ENCODE measurements around the gene IFIT3. TPM values are rescaled to one million over a fixed set of nuclear protein-coding genes. Genes with fewer than 3 reads are reported as not detected.

IFIT3 gene
- under 1 TPM in 1 of 2 donors, not detected in 1; 0.42 TPM for total RNA-seq
- 0.61 TPM for polyA plus RNA-seq (2013, experiment 1 of 2)
- polyA plus RNA-seq (2013, experiment 2 of 2) = 0.41 TPM
- long read RNA-seq, experiment 1 = 0 reads
- long read RNA-seq, experiment 2, partial matches to known transcripts = 0 of 1 reads
- long read RNA-seq, experiment 2, other reads (novel, unspliced or antisense) = 0 of 1 reads
- long read RNA-seq, experiment 3, partial matches to known transcripts = 0 of 2 reads
- long read RNA-seq, experiment 3, other reads (novel, unspliced or antisense) = 1 of 2 reads
- long read RNA-seq, experiment 4 = 0 reads

- H3K27me3 ChIP-seq (ENCODE audit: control insufficient read depth, insufficient read depth, low read length, poor library complexity, severe bottlenecking) = no peaks in the 10 kb centered on the region
- Mint-ChIP-seq H3K36me3 (ENCODE audit: low read depth) (no peaks in the 10 kb centered on the region), H3K27me3 (ENCODE audit: insufficient read depth) (no peaks in the 10 kb centered on the region), H3K4me1 (peaks cover 38% of the 10 kb centered on the region), H3K4me3 (no peak within 1 kb of the TSS), H3K9me3 (no peaks in the 10 kb centered on the region), H3K27ac (peak within 1 kb of the TSS; percentile 90)
- H3K9me3 ChIP-seq (ENCODE audit: control insufficient read depth, low read length) = no peaks in the 10 kb centered on the region
- no peak within 1 kb of the TSS for H3K9ac ChIP-seq (ENCODE audit: extremely low read depth, low read length, poor library complexity, severe bottlenecking)
- TF ChIP-seq, protein P1, sequence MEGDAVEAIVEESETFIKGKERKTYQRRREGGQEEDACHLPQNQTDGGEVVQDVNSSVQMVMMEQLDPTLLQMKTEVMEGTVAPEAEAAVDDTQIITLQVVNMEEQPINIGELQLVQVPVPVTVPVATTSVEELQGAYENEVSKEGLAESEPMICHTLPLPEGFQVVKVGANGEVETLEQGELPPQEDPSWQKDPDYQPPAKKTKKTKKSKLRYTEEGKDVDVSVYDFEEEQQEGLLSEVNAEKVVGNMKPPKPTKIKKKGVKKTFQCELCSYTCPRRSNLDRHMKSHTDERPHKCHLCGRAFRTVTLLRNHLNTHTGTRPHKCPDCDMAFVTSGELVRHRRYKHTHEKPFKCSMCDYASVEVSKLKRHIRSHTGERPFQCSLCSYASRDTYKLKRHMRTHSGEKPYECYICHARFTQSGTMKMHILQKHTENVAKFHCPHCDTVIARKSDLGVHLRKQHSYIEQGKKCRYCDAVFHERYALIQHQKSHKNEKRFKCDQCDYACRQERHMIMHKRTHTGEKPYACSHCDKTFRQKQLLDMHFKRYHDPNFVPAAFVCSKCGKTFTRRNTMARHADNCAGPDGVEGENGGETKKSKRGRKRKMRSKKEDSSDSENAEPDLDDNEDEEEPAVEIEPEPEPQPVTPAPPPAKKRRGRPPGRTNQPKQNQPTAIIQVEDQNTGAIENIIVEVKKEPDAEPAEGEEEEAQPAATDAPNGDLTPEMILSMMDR (conservative IDR thresholded peaks at IDR 0.05) = no peak
- DNase-seq = no peak
- H3K36me3 ChIP-seq (ENCODE audit: control insufficient read depth, insufficient read depth, low read length) = no peaks in the 10 kb centered on the region
- H3K4me1 ChIP-seq (ENCODE audit: control insufficient read depth, insufficient read depth, low read length) = peaks cover 16% of the 10 kb centered on the region
- H3K4me3 ChIP-seq (ENCODE audit: low read length) = no peak within 1 kb of the TSS
- WGBS, 2 experiments (ENCODE audit: insufficient coverage in 1 of 2, insufficient read length in 1 of 2) = 56 to 77% methylated on average over 5 to 7 of the region's 7 CpGs
- H3K27ac ChIP-seq (ENCODE audit: low read depth, low read length) = peak within 1 kb of the TSS; percentile 92
These were observed at the start of gene IFIT3 for GRCh38 chr10:89327803-89328441. IFIT3 (plus strand) TSS chr10:89327997; CDS start chr10:89328074, 77 bp downstream.

GRCh38 chr10:89278034-89278535 is 49.7 kb upstream of the IFIT3 start:
- no peaks in the 10 kb centered on the region for H3K9me3 Mint-ChIP-seq
- H3K4me3 Mint-ChIP-seq = peak overlapping the region; percentile 10
- Histone ChIP-seq H3K4me3 (ENCODE audit: low read length) (peak overlapping the region; percentile 46), H3K4me1 (ENCODE audit: control insufficient read depth, insufficient read depth, low read length) (peaks cover 14% of the 10 kb centered on the region), H3K36me3 (ENCODE audit: control insufficient read depth, insufficient read depth, low read length) (no peaks in the 10 kb centered on the region), H3K27ac (ENCODE audit: low read depth, low read length) (no peak overlapping the region), H3K27me3 (ENCODE audit: control insufficient read depth, insufficient read depth, low read length, poor library complexity, severe bottlenecking) (no peaks in the 10 kb centered on the region), H3K9me3 (ENCODE audit: control insufficient read depth, low read length) (no peaks in the 10 kb centered on the region), H3K9ac (ENCODE audit: extremely low read depth, low read length, poor library complexity, severe bottlenecking) (no peak overlapping the region)
- peak overlapping the region; percentile 67 for H3K27ac Mint-ChIP-seq
- TF ChIP-seq, protein P1 (conservative IDR thresholded peaks at IDR 0.05) = no peak
- peaks cover 52% of the 10 kb centered on the region for H3K4me1 Mint-ChIP-seq
- DNase-seq = no peak
- 50% methylated on average over 1 of the region's 1 CpG; no CpG with 5 or more reads in 1 of the 2 experiments for WGBS, 2 experiments (ENCODE audit: insufficient coverage in 1 of 2, insufficient read length in 1 of 2)
- no peaks in the 10 kb centered on the region for H3K36me3 Mint-ChIP-seq (ENCODE audit: low read depth)
- no peaks in the 10 kb centered on the region for H3K27me3 Mint-ChIP-seq (ENCODE audit: insufficient read depth)

- Histone ChIP-seq H3K9me3 (ENCODE audit: control insufficient read depth, low read length) (no peaks in the 10 kb centered on the region), H3K36me3 (ENCODE audit: control insufficient read depth, insufficient read depth, low read length) (no peaks in the 10 kb centered on the region), H3K27me3 (ENCODE audit: control insufficient read depth, insufficient read depth, low read length, poor library complexity, severe bottlenecking) (no peaks in the 10 kb centered on the region), H3K4me1 (ENCODE audit: control insufficient read depth, insufficient read depth, low read length) (peaks cover 14% of the 10 kb centered on the region), H3K27ac (ENCODE audit: low read depth, low read length) (no peak overlapping the region), H3K4me3 (ENCODE audit: low read length) (no peak overlapping the region), H3K9ac (ENCODE audit: extremely low read depth, low read length, poor library complexity, severe bottlenecking) (no peak overlapping the region)
- Mint-ChIP-seq H3K4me3 (no peak overlapping the region), H3K27ac (no peak overlapping the region), H3K9me3 (no peaks in the 10 kb centered on the region), H3K27me3 (ENCODE audit: insufficient read depth) (no peaks in the 10 kb centered on the region), H3K4me1 (peaks cover 53% of the 10 kb centered on the region), H3K36me3 (ENCODE audit: low read depth) (no peaks in the 10 kb centered on the region)
- DNase-seq = no peak
- TF ChIP-seq, protein P1 (conservative IDR thresholded peaks at IDR 0.05) = no peak
These were observed 48.9 kb upstream of the IFIT3 start for GRCh38 chr10:89278900-89279392.
